PC-9 (cell line): ENCODE data around the gene TMEM272.

ENCODE experiments used
- CTCF ChIP-seq: fragments of 200-600 bp; sonication (generic); conservative IDR thresholded peaks from 2 replicates; pipeline ENCODE4 v1.6.1; 2017; ENCODE audit warnings: mixed run types, antibody characterized with exemption, mild to moderate bottlenecking, moderate library complexity
- EZH2 ChIP-seq: fragments of 200-600 bp; sonication (generic); IDR thresholded peaks from 2 replicates; pipeline ENCODE4 v1.8.0; 2017; ENCODE audit warnings: antibody characterized with exemption, low read depth

GRCh38 chr13:51881296-51881695 is 36.3 kb upstream of the TMEM272 start:
- TF ChIP-seq CTCF (no peak), EZH2 (no peak)
